Cardiac fibroblast (primary cell): ENCODE results near the gene GPHN.
"Not testable (repeated sequence)": the region's sequence is repeated elsewhere in the genome, so short reads cannot be mapped to it uniquely, and the experiment has no call there.

Experiments used
- DNase-seq, 2 donors: peaks; one replicate each; pipeline versions ENCODE4 v3.0.0 to v3.0.0-alpha.2; 2010; ENCODE audit warnings: low read depth in 2 of 2
- H3K4me3 ChIP-seq, 2 donors: replicated peaks in 1 of 2; 1 replicate in 1 of 2; 2 replicates in 1 of 2; pipeline ENCODE4 v1.5.1; 2011; ENCODE audit warnings: low read depth in 2 of 2, low read length in 2 of 2, mild to moderate bottlenecking in 2 of 2, moderate library complexity in 1 of 2
- CTCF ChIP-seq: IDR thresholded peaks from one replicate; pipeline ENCODE4 v1.5.1; 2011; ENCODE audit warnings: low read depth, mild to moderate bottlenecking, low read length, inconsistent platforms

Gene GPHN

GRCh38 chr14:66804141-66804540, 296.2 kb downstream of the GPHN start:
- H3K4me3 ChIP-seq, result no peak overlapping the region
- TF ChIP-seq CTCF, result no peak
- DNase-seq, result no peak

GRCh38 chr14:66813636-66814035, 305.7 kb downstream of the GPHN start:
- no peak for TF ChIP-seq CTCF
- no peak for DNase-seq
- H3K4me3 ChIP-seq, result no peak overlapping the region

- TF ChIP-seq CTCF, result no peak
- no peak overlapping the region for H3K4me3 ChIP-seq
- peak in 1 of 2 donors; percentile 1 for DNase-seq
These were observed 307.7 kb downstream of the GPHN start for GRCh38 chr14:66815687-66816086.

- no peak for TF ChIP-seq CTCF
- H3K4me3 ChIP-seq, result no peak overlapping the region
- peak in 1 of 2 donors; percentile 1 for DNase-seq
These were observed 316.3 kb downstream of the GPHN start for GRCh38 chr14:66824251-66824650.

- no peak overlapping the region for H3K4me3 ChIP-seq
- DNase-seq, result no peak
- TF ChIP-seq CTCF, result no peak
These were observed 319.2 kb downstream of the GPHN start for GRCh38 chr14:66827182-66827581.

- TF ChIP-seq CTCF, result no peak
- no peak overlapping the region for H3K4me3 ChIP-seq
These were observed 323.2 kb downstream of the GPHN start for GRCh38 chr14:66831173-66831572.

GRCh38 chr14:66833816-66834215, 325.9 kb downstream of the GPHN start:
- no peak overlapping the region for H3K4me3 ChIP-seq
- no peak for DNase-seq
- TF ChIP-seq CTCF, result no peak

More at GRCh38 chr14:66831173-66831572, 323.2 kb downstream of the GPHN start:
- DNase-seq, result no peak

- not testable (repeated sequence) for H3K4me3 ChIP-seq, DNase-seq
These were observed 329.5 kb downstream of the GPHN start for GRCh38 chr14:66837436-66837835.
